ENCODE measurements around the gene INSR. TPM values are rescaled to one million over a fixed set of nuclear protein-coding genes. Genes with fewer than 3 reads are reported as not detected.

The INSR gene
- total RNA-seq, 1 experiment from 2014 or later = 22.6 TPM

DNA sequence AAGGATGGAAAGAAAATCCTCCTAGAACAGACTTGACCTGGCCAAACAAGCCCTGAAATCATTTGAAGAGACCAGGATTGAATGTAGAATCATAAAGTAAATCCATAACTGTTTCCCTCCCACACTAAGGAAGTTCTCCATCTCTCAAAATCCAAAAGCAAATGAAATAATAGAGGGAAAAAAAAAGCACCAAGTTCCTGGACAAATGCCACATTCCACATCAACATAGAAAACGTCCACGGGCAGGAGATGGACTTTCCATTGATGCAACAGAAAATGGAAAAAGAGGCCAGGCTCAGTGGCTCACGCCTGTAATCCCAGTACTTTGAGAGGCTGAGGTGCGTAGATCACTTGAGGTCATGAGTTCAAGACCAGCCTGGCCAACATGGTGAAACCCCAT is 56.2 kb downstream of the INSR start:
- no TSS peak for BruUV-seq (replicated peaks)
- no peak overlapping the region for H3K27ac Mint-ChIP-seq (ENCODE audit: unreplicated experiment)
- POLR2A ChIA-PET = no interaction called here

DNA sequence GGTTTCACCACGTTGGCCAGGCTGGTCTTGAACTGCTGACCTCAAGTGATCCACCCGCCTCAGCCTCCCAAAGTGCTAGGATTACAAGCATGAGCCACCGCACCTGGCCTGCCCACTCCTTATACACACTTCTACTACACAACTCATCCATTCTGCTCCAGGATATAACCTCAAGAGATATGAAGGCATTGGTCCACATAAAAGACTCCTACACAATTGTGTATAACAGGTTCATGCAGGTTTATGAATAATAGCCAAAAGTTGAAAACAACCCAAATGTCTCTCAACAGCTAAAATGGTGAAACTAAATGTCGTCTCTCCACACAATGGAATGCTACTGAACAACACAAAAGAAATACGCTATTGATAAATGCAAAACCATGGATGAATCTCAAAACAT is 58.1 kb downstream of the INSR start:
- ChIA-PET POLR2A (no interaction called here), CTCF (interaction anchor here (0.7 kb wide), 1 partner anchor 73 kb away, joined by 12 read pairs; no protein-coding TSS in a partner anchor)
- intact Hi-C loops (cut with micrococcal nuclease; ENCODE audit: unreplicated experiment) = no loop called here
- H3K4me3 Mint-ChIP-seq (ENCODE audit: unreplicated experiment) = no peak overlapping the region
- no peak overlapping the region for H3K27ac Mint-ChIP-seq (ENCODE audit: unreplicated experiment)
- H3K27me3 Mint-ChIP-seq (ENCODE audit: insufficient read depth, unreplicated experiment) = no peaks in the 10 kb centered on the region
- no peak overlapping the region for H3K4me3 ChIP-seq (ENCODE audit: low read depth, low read length)
- H3K27me3 ChIP-seq (replicated peaks; ENCODE audit: control insufficient read depth, insufficient read depth, low read length) = no peaks in the 10 kb centered on the region
- no peak for DNase-seq
- H3K36me3 ChIP-seq (ENCODE audit: control insufficient read depth, insufficient read depth, low read length) = no peaks in the 10 kb centered on the region
- TF ChIP-seq, protein P1, sequence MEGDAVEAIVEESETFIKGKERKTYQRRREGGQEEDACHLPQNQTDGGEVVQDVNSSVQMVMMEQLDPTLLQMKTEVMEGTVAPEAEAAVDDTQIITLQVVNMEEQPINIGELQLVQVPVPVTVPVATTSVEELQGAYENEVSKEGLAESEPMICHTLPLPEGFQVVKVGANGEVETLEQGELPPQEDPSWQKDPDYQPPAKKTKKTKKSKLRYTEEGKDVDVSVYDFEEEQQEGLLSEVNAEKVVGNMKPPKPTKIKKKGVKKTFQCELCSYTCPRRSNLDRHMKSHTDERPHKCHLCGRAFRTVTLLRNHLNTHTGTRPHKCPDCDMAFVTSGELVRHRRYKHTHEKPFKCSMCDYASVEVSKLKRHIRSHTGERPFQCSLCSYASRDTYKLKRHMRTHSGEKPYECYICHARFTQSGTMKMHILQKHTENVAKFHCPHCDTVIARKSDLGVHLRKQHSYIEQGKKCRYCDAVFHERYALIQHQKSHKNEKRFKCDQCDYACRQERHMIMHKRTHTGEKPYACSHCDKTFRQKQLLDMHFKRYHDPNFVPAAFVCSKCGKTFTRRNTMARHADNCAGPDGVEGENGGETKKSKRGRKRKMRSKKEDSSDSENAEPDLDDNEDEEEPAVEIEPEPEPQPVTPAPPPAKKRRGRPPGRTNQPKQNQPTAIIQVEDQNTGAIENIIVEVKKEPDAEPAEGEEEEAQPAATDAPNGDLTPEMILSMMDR (IDR thresholded peaks at IDR 0.05; ENCODE audit: insufficient read depth in 1 of 2, low read depth in 1 of 2, low read length in 1 of 2, severe bottlenecking in 1 of 2, unreplicated experiment in 1 of 2) = no peak
- no peaks in the 10 kb centered on the region for H3K9me3 Mint-ChIP-seq (ENCODE audit: unreplicated experiment)
- H3K4me1 Mint-ChIP-seq (ENCODE audit: low read depth, unreplicated experiment) = no peaks in the 10 kb centered on the region
- BruUV-seq (replicated peaks) = no TSS peak
- no peaks in the 10 kb centered on the region for H3K4me1 ChIP-seq
- 0 out of 2 replicates have a peak, but pooled peaks cover 3% of the 10 kb centered on the region for H3K9me3 ChIP-seq
- H3K36me3 Mint-ChIP-seq (ENCODE audit: insufficient read depth, unreplicated experiment) = peaks cover 6% of the 10 kb centered on the region

More for the DNA sequence above, 56.2 kb downstream of the INSR start:
- Histone ChIP-seq H3K4me3 (ENCODE audit: low read depth, low read length) (no peak overlapping the region), H3K36me3 (ENCODE audit: control insufficient read depth, insufficient read depth, low read length) (no peaks in the 10 kb centered on the region), H3K4me1 (no peaks in the 10 kb centered on the region), H3K9me3 (0 out of 2 replicates have a peak, but pooled peaks cover 3% of the 10 kb centered on the region), H3K27me3 (replicated peaks; ENCODE audit: control insufficient read depth, insufficient read depth, low read length) (no peaks in the 10 kb centered on the region)
- H3K4me1 Mint-ChIP-seq (ENCODE audit: low read depth, unreplicated experiment) = no peaks in the 10 kb centered on the region
- no peaks in the 10 kb centered on the region for H3K9me3 Mint-ChIP-seq (ENCODE audit: unreplicated experiment)
- no peaks in the 10 kb centered on the region for H3K27me3 Mint-ChIP-seq (ENCODE audit: insufficient read depth, unreplicated experiment)
- H3K4me3 Mint-ChIP-seq (ENCODE audit: unreplicated experiment) = no peak overlapping the region
- intact Hi-C loops (cut with micrococcal nuclease; ENCODE audit: unreplicated experiment) = no loop called here
- peaks cover 6% of the 10 kb centered on the region for H3K36me3 Mint-ChIP-seq (ENCODE audit: insufficient read depth, unreplicated experiment)
- TF ChIP-seq, protein P1 (IDR thresholded peaks at IDR 0.05; ENCODE audit: insufficient read depth in 1 of 2, low read depth in 1 of 2, low read length in 1 of 2, severe bottlenecking in 1 of 2, unreplicated experiment in 1 of 2) = no peak
- no peak for DNase-seq
- CTCF ChIA-PET = no interaction called here

DNA sequence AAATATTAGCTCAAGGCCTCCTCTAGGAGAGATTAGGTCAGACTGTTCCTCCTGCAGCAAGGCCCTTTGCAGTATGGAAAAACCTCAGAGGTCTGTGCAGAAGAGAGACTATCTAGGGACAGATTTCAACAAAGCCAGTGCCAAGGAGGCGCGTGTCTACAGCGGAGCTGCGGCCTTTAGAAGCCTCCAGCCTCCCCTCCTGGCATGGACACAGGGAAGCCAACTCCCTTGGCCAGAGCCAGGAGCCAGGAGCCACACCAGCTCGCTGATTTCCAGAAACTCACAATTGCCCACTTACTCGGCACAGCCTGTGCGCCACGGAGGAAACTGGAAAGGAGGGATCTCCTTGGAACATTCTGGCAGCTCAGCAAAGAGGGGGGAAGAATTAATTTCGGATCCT is 63.4 kb downstream of the INSR start:
- H3K9me3 Mint-ChIP-seq (ENCODE audit: unreplicated experiment) = no peaks in the 10 kb centered on the region
- no peak overlapping the region for H3K27ac Mint-ChIP-seq (ENCODE audit: unreplicated experiment)
- TF ChIP-seq, protein P1 (IDR thresholded peaks at IDR 0.05; ENCODE audit: insufficient read depth in 1 of 2, low read depth in 1 of 2, low read length in 1 of 2, severe bottlenecking in 1 of 2, unreplicated experiment in 1 of 2) = no peak
- no peak overlapping the region for H3K4me3 ChIP-seq (ENCODE audit: low read depth, low read length)
- BruUV-seq (replicated peaks) = no TSS peak
- intact Hi-C loops (cut with micrococcal nuclease; ENCODE audit: unreplicated experiment) = no loop called here
- ChIA-PET CTCF (interaction anchor here (0.5 kb wide), 1 partner anchor 1092 kb away, joined by 4 read pairs; no protein-coding TSS in a partner anchor), POLR2A (no interaction called here)
- H3K4me1 Mint-ChIP-seq (ENCODE audit: low read depth, unreplicated experiment) = no peaks in the 10 kb centered on the region
- no peak overlapping the region for H3K4me3 Mint-ChIP-seq (ENCODE audit: unreplicated experiment)
- H3K27me3 ChIP-seq (replicated peaks; ENCODE audit: control insufficient read depth, insufficient read depth, low read length) = no peaks in the 10 kb centered on the region
- H3K36me3 Mint-ChIP-seq (ENCODE audit: insufficient read depth, unreplicated experiment) = peaks cover 6% of the 10 kb centered on the region
- no peaks in the 10 kb centered on the region for H3K9me3 ChIP-seq
- H3K27me3 Mint-ChIP-seq (ENCODE audit: insufficient read depth, unreplicated experiment) = no peaks in the 10 kb centered on the region
- no peaks in the 10 kb centered on the region for H3K4me1 ChIP-seq
- DNase-seq = no peak
- H3K36me3 ChIP-seq (ENCODE audit: control insufficient read depth, insufficient read depth, low read length) = no peaks in the 10 kb centered on the region

All from Caco-2 (cell line).